ENCODE data around the gene DGKQ. TPM values are rescaled to one million over a fixed set of nuclear protein-coding genes. Genes with fewer than 3 reads are reported as not detected.

Gene DGKQ
- total RNA-seq, 1 experiment from 2014 or later, result 22.0 TPM

GRCh38 chr4:1017211-1017610 is 43.8 kb upstream of the DGKQ start:
- no peaks in the 10 kb centered on the region for H3K27me3 ChIP-seq (ENCODE audit: insufficient read depth, low read length)
- peaks cover 12% of the 10 kb centered on the region; the same call in 1 of the 2 replicates for H3K79me2 ChIP-seq (ENCODE audit: insufficient read depth, low read length)
- H3K36me3 ChIP-seq (ENCODE audit: control insufficient read depth in 1 of 2, insufficient read depth in 2 of 2, low read length in 2 of 2), result peaks cover 3 to 4% of the 10 kb centered on the region in 2 experiments; a peak in 2 of 4 replicates
- ChIA-PET RAD21 (ENCODE audit: low non-redundant PET in 1 of 2, low total read pairs in 2 of 2, uncharacterized antibody in 2 of 2, unreplicated experiment in 2 of 2) (no interaction called here), CTCF (no interaction called here), POLR2A (no interaction called here)
- no peak for DNase-seq (ENCODE audit: low read depth, low spot score)
- no peak overlapping the region for H3K27ac ChIP-seq (ENCODE audit: low read depth, low read length)
- H3K9ac ChIP-seq (ENCODE audit: low read length), result no peak overlapping the region
- TF ChIP-seq RAD21 (IDR thresholded peaks at IDR 0.05; ENCODE audit: low read depth), result no peak
- no peak for TF ChIP-seq EZH2phosphoT487 (IDR thresholded peaks at IDR 0.05; ENCODE audit: borderline replicate concordance)
- TF ChIP-seq POLR2A (IDR thresholded peaks at IDR 0.05; ENCODE audit: borderline replicate concordance, extremely low read depth, insufficient read depth, insufficient read length), result no peak
- no peak for TF ChIP-seq SRF (IDR thresholded peaks at IDR 0.05; ENCODE audit: low read depth)
- no peak for TF ChIP-seq YY1 (IDR thresholded peaks at IDR 0.05; ENCODE audit: extremely low read depth, insufficient replicate concordance, low read depth, low read length)
- no peak for TF ChIP-seq EGR1 (IDR thresholded peaks at IDR 0.05; ENCODE audit: low read depth)
- no peak for TF ChIP-seq POLR2AphosphoS5 (IDR thresholded peaks at IDR 0.05; ENCODE audit: low read depth, low read length)
- no peak for TF ChIP-seq FOSL1 (IDR thresholded peaks at IDR 0.05; ENCODE audit: low read depth)
- no peak for TF ChIP-seq CBX3 (IDR thresholded peaks at IDR 0.05; ENCODE audit: low read depth)
- TF ChIP-seq ZNF274 (IDR thresholded peaks at IDR 0.05; ENCODE audit: low read depth, low read length), result no peak
- no peak for TF ChIP-seq SP1 (IDR thresholded peaks at IDR 0.05; ENCODE audit: low read depth)
- no peak for TF ChIP-seq ZBTB33 (IDR thresholded peaks at IDR 0.05; ENCODE audit: extremely low read depth, insufficient replicate concordance, low read length)
- no peak for TF ChIP-seq TCF7L2 (IDR thresholded peaks at IDR 0.05; ENCODE audit: borderline replicate concordance, extremely low read depth, insufficient read depth, insufficient read length)
- no peak overlapping the region for H3K4me3 ChIP-seq (replicated peaks in 1 of 2; ENCODE audit: low read depth in 1 of 2, low read length in 2 of 2)
- H4K20me1 ChIP-seq (ENCODE audit: insufficient read depth), result no peaks in the 10 kb centered on the region
- H3K9me3 ChIP-seq (ENCODE audit: control insufficient read depth in 1 of 2, insufficient read depth in 1 of 2, low read depth in 1 of 2, low read length in 2 of 2), result no peaks in the 10 kb centered on the region
- ATAC-seq, result no peak
- peaks cover 5 to 14% of the 10 kb centered on the region in 2 experiments; a peak in 2 of 4 replicates for H3K4me1 ChIP-seq (ENCODE audit: control insufficient read depth in 1 of 2, insufficient read depth in 2 of 2, low read length in 2 of 2)
- H3K4me2 ChIP-seq (ENCODE audit: low read length), result no peak overlapping the region
- H2AFZ ChIP-seq (ENCODE audit: low read depth, low read length, poor library complexity, severe bottlenecking), result no peak overlapping the region
- intact Hi-C loops (cut with micrococcal nuclease), result no loop called here
- no peaks in the 10 kb centered on the region for H3K9me2 ChIP-seq (ENCODE audit: insufficient read depth)
- BruUV-seq (replicated peaks), result no TSS peak
